HG03196 (cell line): ENCODE measurements around the gene EEIG2.
"Not testable (repeated sequence)": the region's sequence is repeated elsewhere in the genome, so short reads cannot be mapped to it uniquely, and the experiment has no call there.

Experiments used
- ATAC-seq: cut with Tn5 transposase; IDR thresholded peaks from one replicate; pipeline ENCODE4 v1.9.1; 2021; ENCODE audit not compliant: unreplicated experiment

Gene EEIG2

GRCh38 chr1:108559215-108560186 lies at the start of gene EEIG2:
EEIG2 (plus strand) TSS chr1:108560100; CDS start chr1:108560429, 329 bp downstream.
- ATAC-seq = peak; percentile 79

- no peak for ATAC-seq
Measured at GRCh38 chr1:108511764-108512163, 48.1 kb upstream of the EEIG2 start.

- no peak for ATAC-seq
Measured at GRCh38 chr1:108512239-108513043, 47.5 kb upstream of the EEIG2 start.

- no peak for ATAC-seq
Measured at GRCh38 chr1:108513044-108513415, 46.9 kb upstream of the EEIG2 start.

- ATAC-seq = not testable (repeated sequence)
Measured at GRCh38 chr1:108513914-108514313, 46.0 kb upstream of the EEIG2 start.

GRCh38 chr1:108517301-108517897 lies 42.5 kb upstream of the EEIG2 start:
- ATAC-seq = not testable (repeated sequence)

GRCh38 chr1:108521990-108522393 lies 37.9 kb upstream of the EEIG2 start:
- ATAC-seq = no peak

- ATAC-seq = no peak
Measured at GRCh38 chr1:108523829-108524228, 36.1 kb upstream of the EEIG2 start.

- no peak for ATAC-seq
Measured at GRCh38 chr1:108524676-108525075, 35.2 kb upstream of the EEIG2 start.

GRCh38 chr1:108527135-108527534 lies 32.8 kb upstream of the EEIG2 start:
- ATAC-seq = no peak

GRCh38 chr1:108527837-108528236 lies 32.1 kb upstream of the EEIG2 start:
- no peak for ATAC-seq

- ATAC-seq = no peak
Measured at GRCh38 chr1:108531444-108531843, 28.5 kb upstream of the EEIG2 start.

GRCh38 chr1:108532730-108533129 lies 27.2 kb upstream of the EEIG2 start:
- no peak for ATAC-seq

GRCh38 chr1:108533351-108534083 lies 26.4 kb upstream of the EEIG2 start:
- ATAC-seq = no peak

GRCh38 chr1:108534759-108535158 lies 25.1 kb upstream of the EEIG2 start:
- ATAC-seq = no peak

- ATAC-seq = not testable (repeated sequence)
Measured at GRCh38 chr1:108535315-108535897, 24.5 kb upstream of the EEIG2 start.

- not testable (repeated sequence) for ATAC-seq
Measured at GRCh38 chr1:108536021-108536420, 23.9 kb upstream of the EEIG2 start.

- ATAC-seq = not testable (repeated sequence)
Measured at GRCh38 chr1:108536791-108537190, 23.1 kb upstream of the EEIG2 start.

- no peak for ATAC-seq
Measured at GRCh38 chr1:108537976-108538375, 21.9 kb upstream of the EEIG2 start.

GRCh38 chr1:108540977-108541376 lies 18.9 kb upstream of the EEIG2 start:
- no peak for ATAC-seq
